GM11168 (cell line): Measurements from ENCODE around the gene EEF2.

Experiments used
- in situ Hi-C: fragments of 300-500 bp; cut with MboI; formaldehyde crosslinking; loops from one replicate; pipeline ENCODE4 v1.12.0; 2022; ENCODE audit warnings: low sequenced_read_pairs; ENCODE audit not compliant: unreplicated experiment

The EEF2 gene

GRCh38 chr19:3986260-3987041 lies 1.2 kb upstream of the EEF2 start:
- in situ Hi-C loops = no loop called here

GRCh38 chr19:3985643-3986259 lies 488 bp upstream of the EEF2 start:
- in situ Hi-C loops = no loop called here

GRCh38 chr19:3984584-3984907 lies 717 bp downstream of the EEF2 start:
- in situ Hi-C loops = no loop called here

GRCh38 chr19:3983936-3984583 lies 1.2 kb downstream of the EEF2 start:
- in situ Hi-C loops = no loop called here

- in situ Hi-C loops = no loop called here
Measured at GRCh38 chr19:3983542-3983914, 1.7 kb downstream of the EEF2 start.

GRCh38 chr19:3982701-3983541 lies 2.3 kb downstream of the EEF2 start:
- in situ Hi-C loops = no loop called here

GRCh38 chr19:3981736-3982681 lies 3.3 kb downstream of the EEF2 start:
- in situ Hi-C loops = no loop called here

GRCh38 chr19:3981373-3981735 lies 3.9 kb downstream of the EEF2 start:
- in situ Hi-C loops = no loop called here

GRCh38 chr19:3980353-3981251 lies 4.7 kb downstream of the EEF2 start:
- in situ Hi-C loops = no loop called here

- in situ Hi-C loops = no loop called here
Measured at GRCh38 chr19:3979674-3980352, 5.5 kb downstream of the EEF2 start.

- in situ Hi-C loops = no loop called here
Measured at GRCh38 chr19:3979289-3979673, 6.0 kb downstream of the EEF2 start.

- in situ Hi-C loops = no loop called here
Measured at GRCh38 chr19:3978145-3978544, 7.1 kb downstream of the EEF2 start.

GRCh38 chr19:3977242-3978143 lies 7.8 kb downstream of the EEF2 start:
- in situ Hi-C loops = no loop called here

GRCh38 chr19:3976495-3977241 lies 8.6 kb downstream of the EEF2 start:
- in situ Hi-C loops = no loop called here

GRCh38 chr19:3975637-3976087 lies 9.6 kb downstream of the EEF2 start:
- in situ Hi-C loops = no loop called here

- in situ Hi-C loops = no loop called here
Measured at GRCh38 chr19:3975144-3975543, 10.1 kb downstream of the EEF2 start.
